GM12878 (cell line): ENCODE results near the gene SYMPK. TPM values are rescaled to one million over a fixed set of nuclear protein-coding genes. Genes with fewer than 3 reads are reported as not detected.

Experiments
- ATAC-seq: fragments of 200-7000 bp; cut with Tn5 transposase; 3 replicates; pipeline ENCODE4 v1.9.1; 2020; ENCODE audit warnings: mild to moderate bottlenecking, moderate library complexity
- Bru-seq: library from RNA; stranded (reverse); fragments of 400-500 nt; gene quantifications from one replicate; lab custom pipeline; 2021; lab: Mats Ljungman, UMichigan
- BruChase-seq, 2 experiments: library from RNA; stranded (reverse); fragments of 400-500 nt; gene quantifications; one replicate each; lab custom pipeline; 2021; lab: Mats Ljungman, UMichigan
- BruUV-seq: library from RNA; stranded (reverse); fragments of 400-500 nt; replicated peaks from 2 replicates; lab custom pipeline; 2021; lab: Mats Ljungman, UMichigan
- CTCF ChIA-PET: fragments of 300-600 bp; sonication (Branson Sonifier 250); formaldehyde crosslinking; extraction: SDS; loops from one replicate; lab custom pipeline; 2021; ENCODE audit warnings: inconsistent platforms; lab: Yijun Ruan, JAX
- POLR2A ChIA-PET: fragments of 350-600 bp; formaldehyde crosslinking; extraction: SDS; loops from one replicate; lab custom pipeline; 2021; ENCODE audit warnings: inconsistent platforms; lab: Charles Lee
- RAD21 ChIA-PET: fragments of 300-600 bp; sonication (Branson Sonifier 250); formaldehyde crosslinking; loops from one replicate; lab custom pipeline; 2023; ENCODE audit warnings: antibody characterized with exemption; ENCODE audit not compliant: unreplicated experiment; lab: Charles Lee
- SMC1A ChIA-PET: fragments of 300-600 bp; sonication (Branson Sonifier 250); formaldehyde crosslinking; loops from one replicate; lab custom pipeline; 2023; ENCODE audit not compliant: unreplicated experiment, uncharacterized antibody; lab: Charles Lee
- DNase-seq: peaks from one replicate; pipeline ENCODE4 v3.0.0-alpha.2; 2011; ENCODE audit warnings: low read depth, low spot score
- FAIRE-seq: peaks from 3 replicates; lab custom pipeline; 2011; peaks lifted over from hg19 to GRCh38; lab: Jason Lieb, UNC
- H2AFZ ChIP-seq: 2 replicates; pipeline ENCODE4 v1.6.0; 2011; ENCODE audit warnings: low read depth, low read length, control low read depth; ENCODE audit not compliant: control insufficient read depth
- H3K27ac ChIP-seq: 2 replicates; pipeline ENCODE4 v1.5.1; 2011; ENCODE audit warnings: control low read depth; ENCODE audit not compliant: control insufficient read depth, insufficient read depth
- H3K27me3 ChIP-seq, 2 experiments: replicated peaks in 1 of 2; 2 replicates each; pipeline versions ENCODE4 v1.6.0 to v1.6.1; 2011; ENCODE audit warnings: low read length in 1 of 2; ENCODE audit not compliant: control insufficient read depth in 2 of 2, insufficient read depth in 2 of 2
- H3K36me3 ChIP-seq, 2 experiments: 2 replicates each; pipeline ENCODE4 v1.5.1; 2011; ENCODE audit warnings: low read length in 1 of 2; ENCODE audit not compliant: control insufficient read depth in 2 of 2, insufficient read depth in 2 of 2
- H3K4me1 ChIP-seq: 2 replicates; pipeline ENCODE4 v1.6.1; 2011; ENCODE audit warnings: mild to moderate bottlenecking, low read length, moderate library complexity, mixed read lengths; ENCODE audit not compliant: control insufficient read depth, insufficient read depth
- H3K4me2 ChIP-seq: 2 replicates; pipeline ENCODE4 v1.6.0; 2011; ENCODE audit warnings: control low read depth; ENCODE audit not compliant: control insufficient read depth, insufficient read depth
- H3K4me3 ChIP-seq: fragments of 200-600 bp; sonication (generic); 2 replicates; pipeline ENCODE4 v1.5.1; 2016
- H3K79me2 ChIP-seq: 2 replicates; pipeline ENCODE4 v1.6.0; 2011; ENCODE audit warnings: low read length; ENCODE audit not compliant: control insufficient read depth, insufficient read depth
- H3K9ac ChIP-seq: 2 replicates; pipeline ENCODE4 v1.8.0; 2011; ENCODE audit warnings: low read length, control low read depth, mixed read lengths; ENCODE audit not compliant: control insufficient read depth, insufficient read depth
- H3K9me3 ChIP-seq: replicated peaks from 3 replicates; pipeline ENCODE4 v1.5.1; 2011; ENCODE audit warnings: mild to moderate bottlenecking, low read length; ENCODE audit not compliant: control insufficient read depth, insufficient read depth
- H4K20me1 ChIP-seq: 2 replicates; pipeline ENCODE4 v1.6.0; 2011; ENCODE audit not compliant: control insufficient read depth, insufficient read depth
- BCLAF1 ChIP-seq: fragments of 450-650 bp; IDR thresholded peaks from 2 replicates; pipeline ENCODE4 v1.6.1; 2017; ENCODE audit warnings: antibody characterized with exemption, mild to moderate bottlenecking, moderate library complexity
- HCFC1 ChIP-seq: fragments of 150-350 bp; IDR thresholded peaks from 2 replicates; pipeline ENCODE4 v1.6.1; 2014; ENCODE audit warnings: low read length
- HDAC6 ChIP-seq: fragments of 200-600 bp; sonication (generic); IDR thresholded peaks from one replicate; pipeline ENCODE4 v1.8.0; 2017; ENCODE audit warnings: antibody characterized with exemption; ENCODE audit not compliant: unreplicated experiment
- KDM1A ChIP-seq: fragments of 200-600 bp; sonication (generic); IDR thresholded peaks from 2 replicates; pipeline ENCODE4 v1.6.1; 2016; ENCODE audit warnings: borderline replicate concordance
- MYC ChIP-seq: IDR thresholded peaks from 2 replicates; pipeline ENCODE4 v1.6.1; 2011; ENCODE audit warnings: mild to moderate bottlenecking, low read length, moderate library complexity, inconsistent platforms; ENCODE audit not compliant: insufficient read depth, insufficient replicate concordance, insufficient read length, severe bottlenecking
- RELB ChIP-seq: fragments of 450-650 bp; IDR thresholded peaks from 2 replicates; pipeline ENCODE4 v1.6.1; 2017; ENCODE audit warnings: low read depth, mild to moderate bottlenecking, moderate library complexity
- SIX5 ChIP-seq: IDR thresholded peaks from 2 replicates; pipeline ENCODE4 v1.6.1; 2011; ENCODE audit warnings: mild to moderate bottlenecking, low read depth, low read length, moderate library complexity; ENCODE audit not compliant: severe bottlenecking
- USF1 ChIP-seq: IDR thresholded peaks from 2 replicates; pipeline ENCODE4 v1.6.1; 2011; ENCODE audit warnings: borderline replicate concordance, low read depth, mild to moderate bottlenecking, moderate library complexity, mixed read lengths, low read length; ENCODE audit not compliant: insufficient read depth; ENCODE audit errors: extremely low read length
- WGBS: methylation state at CpG from one replicate; pipeline ENCODE4 v1.1.6; 2016; ENCODE audit warnings: low lambda C conversion rate; ENCODE audit not compliant: insufficient replicate concordance, insufficient coverage; ENCODE audit errors: missing lambda C conversion rate; 5-methylcytosine and 5-hydroxymethylcytosine counted together
- in situ Hi-C: fragments of 300-500 bp; cut with MboI; formaldehyde crosslinking; loops from 9 replicates; pipeline ENCODE4 v1.14.3; 2018; ENCODE audit warnings: mixed read lengths
- intact Hi-C: fragments of 100-400 bp; cut with micrococcal nuclease; formaldehyde crosslinking; loops from one replicate; pipeline ENCODE4 v1.14.2; 2022; ENCODE audit not compliant: unreplicated experiment
- long read RNA-seq, 2 experiments: library from polyadenylated mRNA; unstranded; transcript quantifications; one replicate each; pipeline ENCODE4 v2.0.0, GENCODE V29; 2019 to 2020
- polyA minus RNA-seq, 3 experiments: library from RNA; depleted of rRNA, polyadenylated mRNA; stranded (reverse); fragments of >200 nt; gene quantifications; 2 replicates each; pipeline ENCODE4 v1.2.3, GENCODE V29; 2011
- polyA plus RNA-seq, 11 experiments: library from polyadenylated mRNA; depleted of rRNA in 4 of 11; unstranded in 6 of 11; stranded (reverse) in 5 of 11; fragments of >200 nt; fragmentation: Nextera tagmentation in 4 of 11; fragmentation: Illumina TruSeq in 1 of 11; extraction: Ambion mirVana in 4 of 11; extraction: Trizol in 1 of 11; gene quantifications; 1 replicate in 1 of 11; 2 replicates in 10 of 11; pipeline versions ENCODE4 v1.2.1 to v1.2.3, GENCODE V29; 2011 to 2016; ENCODE audit warnings: inconsistent platforms in 2 of 11, missing spikeins in 2 of 11, low read depth in 1 of 11
- total RNA-seq, 4 experiments: library from RNA; depleted of rRNA in 3 of 4; stranded (reverse); fragments of >200 nt in 3 of 4; fragmentation: Illumina TruSeq in 1 of 4; extraction: Trizol in 1 of 4; gene quantifications; 2 replicates each; pipeline versions ENCODE4 v1.2.1 to v1.2.3, GENCODE V29; 2013 to 2021

The SYMPK gene
- 125 and 148 TPM in 2 replicates for total RNA-seq (2013; cell fraction: nucleolus; rRNA removed)
- total RNA-seq (2014; rRNA removed), result 41.3 and 51.1 TPM in 2 replicates
- total RNA-seq (2014; rRNA removed; fragmentation: Illumina TruSeq; extraction: Trizol), result 30.3 and 33.9 TPM in 2 replicates
- total RNA-seq (2021), result 107 and 109 TPM in 2 replicates
- polyA plus RNA-seq (2011; ENCODE audit: low read depth), result 39.2 TPM
- polyA plus RNA-seq (2011; rRNA removed), result 65.6 and 105 TPM in 2 replicates
- polyA plus RNA-seq (2011; cell fraction: cytosol; rRNA removed), result 89.6 and 90.4 TPM in 2 replicates
- 259 and 261 TPM in 2 replicates for polyA plus RNA-seq (2011; cell fraction: nucleus; rRNA removed)
- polyA plus RNA-seq (2012), result 59.8 and 68.6 TPM in 2 replicates
- polyA plus RNA-seq (2014; fragmentation: Illumina TruSeq; extraction: Trizol), result 46.5 and 72.4 TPM in 2 replicates
- polyA plus RNA-seq (2014; fragmentation: Nextera tagmentation; extraction: Ambion mirVana), result under 1 TPM; 0.49 to 0.79 TPM
- polyA plus RNA-seq (2014; rRNA removed), result 88.0 and 99.6 TPM in 2 replicates
- polyA plus RNA-seq (2016; fragmentation: Nextera tagmentation; extraction: Ambion mirVana), result 10 to 100 TPM; 30.4 to 30.8 TPM
- polyA minus RNA-seq (2011; rRNA and poly(A)+ RNA removed), result 126 and 141 TPM in 2 replicates
- 41.4 and 56.8 TPM in 2 replicates for polyA minus RNA-seq (2011; cell fraction: cytosol; rRNA and poly(A)+ RNA removed)
- polyA minus RNA-seq (2011; cell fraction: nucleus; rRNA and poly(A)+ RNA removed), result 34.8 and 61.6 TPM in 2 replicates
- Bru-seq, nascent RNA, result percentile 80 among the genes with signal in this experiment
- percentile 90 among the genes with signal in this experiment for BruChase-seq, experiment 1, labeled RNA remaining after a 6-hour chase
- percentile 83 among the genes with signal in this experiment for BruChase-seq, experiment 2, labeled RNA remaining after a 2-hour chase
- long read RNA-seq, experiment 1, partial matches to known transcripts, result 2 of 2 reads
- long read RNA-seq, experiment 1, other reads (novel, unspliced or antisense), result 0 of 2 reads
- long read RNA-seq, experiment 2, partial matches to known transcripts, result 0 of 1 reads
- long read RNA-seq, experiment 2, other reads (novel, unspliced or antisense), result 1 of 1 reads

GRCh38 chr19:45862564-45863334, at the start of gene SYMPK:
TSS of gene SYMPK (minus strand) at chr19:45863147. CDS start at chr19:45854495, 8,652 bp downstream.
- intact Hi-C loops, result loop anchor here (1.0 kb wide), 2 partner anchors 20 to 24 kb away; partner anchors contain the start of gene IRF2BP1
- Histone ChIP-seq H3K4me3 (peak within 1 kb of the TSS; percentile 97), H2AFZ (peak within 1 kb of the TSS; percentile 97), H3K4me2 (peak within 1 kb of the TSS; percentile 98), H3K27me3 (peaks cover 0 to 6% of the 10 kb centered on the region in 2 experiments; a peak in 2 of 4 replicates), H3K79me2 (peaks cover 29% of the 10 kb centered on the region), H3K36me3 (peaks cover 0 to 4% of the 10 kb centered on the region in 2 experiments; a peak in 1 of 4 replicates), H3K4me1 (peaks cover 5% of the 10 kb centered on the region), H3K9me3 (no peaks in the 10 kb centered on the region), H4K20me1 (no peaks in the 10 kb centered on the region), H3K27ac (peak within 1 kb of the TSS; percentile 93), H3K9ac (peak within 1 kb of the TSS; percentile 87)
- ChIA-PET POLR2A (interaction anchor here (0.6 to 8.2 kb wide), 16 partner anchors 9 to 236 kb away, joined by 3 to 178 read pairs (median 4); partner anchors contain the start of genes CCDC61, IRF2BP1, MYPOP and SIX5), SMC1A (interaction anchor here (0.8 to 10.0 kb wide), 8 partner anchors 18 to 94 kb away, joined by 3 to 98 read pairs (median 5); partner anchors contain the start of genes IRF2BP1, MYPOP and SIX5), CTCF (interaction anchor here (0.9 to 9.2 kb wide), 14 partner anchors 12 to 162 kb away, joined by 3 to 194 read pairs (median 5); partner anchors contain the start of genes IRF2BP1, MYPOP and SIX5), RAD21 (interaction anchor here (0.6 to 5.2 kb wide), 13 partner anchors 10 to 165 kb away, joined by 3 to 159 read pairs (median 5); partner anchors contain the start of genes CCDC61, DMWD, FBXO46 and IRF2BP1)
- in situ Hi-C loops, result no loop called here
- BruUV-seq, result TSS peak; percentile 86
- FAIRE-seq (peak; percentile 100), ATAC-seq (peak; percentile 94), DNase-seq (peak; percentile 94)
- WGBS, result 1% methylated on average over 56 of the region's 65 CpGs
- TF ChIP-seq HCFC1 (peak; percentile 99), RELB (peak; percentile 74; the same call in 1 of the 2 replicates), MYC (peak; percentile 69), HDAC6 (no peak), USF1 (peak; percentile 16), KDM1A (no peak), BCLAF1 (no peak), SIX5 (peak; percentile 99)
